Fibroblast of villous mesenchyme (primary cell): ENCODE results near the gene IFRD2. TPM values are rescaled to one million over a fixed set of nuclear protein-coding genes. Genes with fewer than 3 reads are reported as not detected.

ENCODE experiments used
- DNase-seq: peaks from one replicate; pipeline ENCODE4 v3.0.0-alpha.2; 2010; ENCODE audit warnings: low read depth
- H3K4me3 ChIP-seq: 2 replicates; pipeline ENCODE4 v1.5.1; 2011; ENCODE audit warnings: low read depth, mild to moderate bottlenecking, low read length
- CTCF ChIP-seq: IDR thresholded peaks from 2 replicates; pipeline ENCODE4 v1.5.1; 2012; ENCODE audit warnings: low read depth, mild to moderate bottlenecking, low read length; ENCODE audit not compliant: insufficient read depth
- total RNA-seq: library from RNA; depleted of rRNA; stranded (reverse); fragments of >200 nt; gene quantifications from 2 replicates; pipeline ENCODE4 v1.2.3, GENCODE V29; 2012

Gene IFRD2
- total RNA-seq, 1 donor, result 82.0 TPM

GRCh38 chr3:50296721-50297383, 4.6 kb upstream of the IFRD2 start:
- no peak for DNase-seq
- TF ChIP-seq CTCF, result no peak

GRCh38 chr3:50295553-50296431, 3.6 kb upstream of the IFRD2 start:
- no peak overlapping the region for H3K4me3 ChIP-seq
- no peak for DNase-seq
- TF ChIP-seq CTCF, result no peak

More at GRCh38 chr3:50296721-50297383, 4.6 kb upstream of the IFRD2 start:
- no peak overlapping the region for H3K4me3 ChIP-seq

- TF ChIP-seq CTCF, result no peak
- DNase-seq, result no peak
- H3K4me3 ChIP-seq, result no peak overlapping the region
Measured at GRCh38 chr3:50294492-50295403, 2.5 kb upstream of the IFRD2 start.

- TF ChIP-seq CTCF, result no peak
- no peak overlapping the region for H3K4me3 ChIP-seq
- DNase-seq, result no peak
Measured at GRCh38 chr3:50294089-50294488, 1.9 kb upstream of the IFRD2 start.

GRCh38 chr3:50293079-50293801, 1.0 kb upstream of the IFRD2 start:
- no peak for DNase-seq
- no peak overlapping the region for H3K4me3 ChIP-seq
- no peak for TF ChIP-seq CTCF

GRCh38 chr3:50290161-50290641, 2.0 kb downstream of the IFRD2 start:
- no peak for DNase-seq
- H3K4me3 ChIP-seq, result no peak overlapping the region
- TF ChIP-seq CTCF, result no peak
